ENCODE data around the gene MUC6.

DNA sequence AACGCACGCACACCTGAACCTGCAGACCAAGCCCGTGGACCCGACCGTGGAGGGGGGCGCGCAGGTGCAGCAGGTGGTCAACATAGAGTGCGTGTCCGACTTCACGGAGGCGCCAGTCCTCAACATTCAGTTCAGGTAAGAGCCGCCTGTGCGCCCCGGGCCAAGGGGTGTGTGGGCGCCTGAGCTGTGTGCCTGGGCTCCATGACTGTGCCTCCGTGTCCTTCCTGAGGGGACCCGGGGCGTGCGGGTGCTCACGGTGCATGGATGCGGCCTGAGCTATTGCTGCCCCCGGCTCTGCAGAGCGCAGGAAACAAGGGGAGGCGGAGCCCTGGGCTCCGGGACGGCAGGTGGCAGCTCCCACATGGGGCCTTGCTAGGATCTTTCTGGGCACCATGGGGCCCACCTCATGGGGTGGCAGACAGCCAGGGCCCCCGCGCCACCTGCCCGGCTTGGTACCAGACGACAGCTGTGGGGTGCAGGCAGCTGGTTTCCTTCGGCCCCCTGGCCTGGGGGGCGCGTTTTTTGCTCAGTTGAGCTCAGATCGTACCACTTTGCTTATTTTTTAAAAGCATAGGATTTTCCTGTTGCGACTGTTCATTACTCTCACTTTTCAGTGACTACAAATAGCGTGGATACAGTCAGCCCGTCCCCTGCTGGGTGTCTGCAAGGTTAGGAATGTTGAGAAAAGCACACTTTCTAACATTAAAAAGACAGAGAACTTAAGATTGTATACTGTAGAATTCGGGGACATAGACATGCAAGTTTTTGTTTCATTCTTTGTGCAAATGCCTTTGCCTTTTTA lies 28.3 kb downstream of the MUC6 start:
- TF ChIP-seq POLR2A (IDR thresholded peaks at IDR 0.05; ENCODE audit: low read length) (no peak), GATA1 (IDR thresholded peaks at IDR 0.05; ENCODE audit: low read depth, low read length) (no peak)
